Rectal smooth muscle tissue (tissue), 1 donor: ENCODE results near the gene TSSK6.
A peak's percentile ranks its signal among the peaks of the same experiment; 100 is the strongest.

Source experiments
- H3K27ac ChIP-seq: one replicate; pipeline ENCODE4 v1.7.0; 2013; ENCODE audit warnings: low read depth, low read length, inconsistent platforms
- H3K27me3 ChIP-seq: one replicate; pipeline ENCODE4 v1.7.0; 2013; ENCODE audit warnings: low read length; ENCODE audit not compliant: control insufficient read depth, insufficient read depth
- H3K36me3 ChIP-seq: one replicate; pipeline ENCODE4 v1.7.0; 2013; ENCODE audit warnings: low read length; ENCODE audit not compliant: control insufficient read depth, insufficient read depth
- H3K4me1 ChIP-seq: one replicate; pipeline ENCODE4 v1.7.0; 2013; ENCODE audit warnings: low read length; ENCODE audit not compliant: control insufficient read depth, insufficient read depth
- H3K4me3 ChIP-seq: one replicate; pipeline ENCODE4 v1.7.0; 2013; ENCODE audit warnings: low read length
- H3K9ac ChIP-seq: one replicate; pipeline ENCODE4 v1.7.0; 2013; ENCODE audit warnings: low read length

The TSSK6 gene

GRCh38 chr19:19514881-19515641 lies at the start of gene TSSK6:
Gene TSSK6 (minus strand): TSS chr19:19515548. CDS start chr19:19515427, 121 bp downstream.
- peak within 1 kb of the TSS; percentile 86 for H3K4me3 ChIP-seq
- peak within 1 kb of the TSS; percentile 91 for H3K27ac ChIP-seq
- H3K36me3 ChIP-seq = peaks cover 3% of the 10 kb centered on the region
- no peaks in the 10 kb centered on the region for H3K27me3 ChIP-seq
- peak within 1 kb of the TSS; percentile 84 for H3K9ac ChIP-seq
- peaks cover 5% of the 10 kb centered on the region for H3K4me1 ChIP-seq

GRCh38 chr19:19563348-19563848 lies 48.0 kb upstream of the TSSK6 start:
- H3K27ac ChIP-seq = no peak overlapping the region
- H3K9ac ChIP-seq = no peak overlapping the region
- H3K4me1 ChIP-seq = no peaks in the 10 kb centered on the region
- H3K27me3 ChIP-seq = no peaks in the 10 kb centered on the region
- no peaks in the 10 kb centered on the region for H3K36me3 ChIP-seq
- H3K4me3 ChIP-seq = no peak overlapping the region

- Histone ChIP-seq H3K9ac (no peak overlapping the region), H3K27ac (no peak overlapping the region), H3K4me1 (no peaks in the 10 kb centered on the region), H3K36me3 (no peaks in the 10 kb centered on the region), H3K4me3 (no peak overlapping the region), H3K27me3 (no peaks in the 10 kb centered on the region)
These were observed 47.5 kb upstream of the TSSK6 start for GRCh38 chr19:19562665-19563347.

- H3K27me3 ChIP-seq = no peaks in the 10 kb centered on the region
- no peaks in the 10 kb centered on the region for H3K36me3 ChIP-seq
- no peaks in the 10 kb centered on the region for H3K4me1 ChIP-seq
- H3K27ac ChIP-seq = no peak overlapping the region
- H3K4me3 ChIP-seq = no peak overlapping the region
- no peak overlapping the region for H3K9ac ChIP-seq
These were observed 46.8 kb upstream of the TSSK6 start for GRCh38 chr19:19561946-19562664.

GRCh38 chr19:19559931-19560330 lies 44.6 kb upstream of the TSSK6 start:
- H3K4me1 ChIP-seq = no peaks in the 10 kb centered on the region
- no peaks in the 10 kb centered on the region for H3K36me3 ChIP-seq
- no peak overlapping the region for H3K9ac ChIP-seq
- no peak overlapping the region for H3K4me3 ChIP-seq
- H3K27me3 ChIP-seq = no peaks in the 10 kb centered on the region
- no peak overlapping the region for H3K27ac ChIP-seq

- no peak overlapping the region for H3K4me3 ChIP-seq
- no peaks in the 10 kb centered on the region for H3K4me1 ChIP-seq
- no peaks in the 10 kb centered on the region for H3K27me3 ChIP-seq
- H3K9ac ChIP-seq = no peak overlapping the region
- H3K36me3 ChIP-seq = no peaks in the 10 kb centered on the region
- no peak overlapping the region for H3K27ac ChIP-seq
These were observed 43.3 kb upstream of the TSSK6 start for GRCh38 chr19:19558636-19559035.

- no peaks in the 10 kb centered on the region for H3K27me3 ChIP-seq
- H3K27ac ChIP-seq = no peak overlapping the region
- no peak overlapping the region for H3K9ac ChIP-seq
- H3K4me3 ChIP-seq = no peak overlapping the region
- H3K36me3 ChIP-seq = no peaks in the 10 kb centered on the region
- H3K4me1 ChIP-seq = no peaks in the 10 kb centered on the region
These were observed 42.7 kb upstream of the TSSK6 start for GRCh38 chr19:19558055-19558454.

GRCh38 chr19:19554074-19555023 lies 39.0 kb upstream of the TSSK6 start:
- H3K27me3 ChIP-seq = peaks cover 8% of the 10 kb centered on the region
- H3K27ac ChIP-seq = no peak overlapping the region
- no peak overlapping the region for H3K4me3 ChIP-seq
- no peaks in the 10 kb centered on the region for H3K4me1 ChIP-seq
- no peaks in the 10 kb centered on the region for H3K36me3 ChIP-seq
- no peak overlapping the region for H3K9ac ChIP-seq

GRCh38 chr19:19553670-19554069 lies 38.3 kb upstream of the TSSK6 start:
- Histone ChIP-seq H3K4me3 (no peak overlapping the region), H3K9ac (no peak overlapping the region), H3K4me1 (no peaks in the 10 kb centered on the region), H3K27ac (no peak overlapping the region), H3K36me3 (no peaks in the 10 kb centered on the region), H3K27me3 (peaks cover 11% of the 10 kb centered on the region)

GRCh38 chr19:19552798-19553197 lies 37.5 kb upstream of the TSSK6 start:
- Histone ChIP-seq H3K27ac (no peak overlapping the region), H3K36me3 (no peaks in the 10 kb centered on the region), H3K9ac (no peak overlapping the region), H3K4me3 (no peak overlapping the region), H3K4me1 (no peaks in the 10 kb centered on the region), H3K27me3 (peaks cover 11% of the 10 kb centered on the region)

GRCh38 chr19:19551853-19552192 lies 36.5 kb upstream of the TSSK6 start:
- no peak overlapping the region for H3K27ac ChIP-seq
- no peak overlapping the region for H3K4me3 ChIP-seq
- H3K27me3 ChIP-seq = peaks cover 11% of the 10 kb centered on the region
- no peaks in the 10 kb centered on the region for H3K4me1 ChIP-seq
- H3K9ac ChIP-seq = no peak overlapping the region
- H3K36me3 ChIP-seq = no peaks in the 10 kb centered on the region
